Stimulated activated CD8-positive, alpha-beta memory T cell treated with anti-CD3 and anti-CD28 coated beads, Interleukin-12 subunit alpha, Interleukin-12 subunit beta, amount 100 ng/mL, for 4 hours (primary cell): ENCODE measurements around the gene ATP8A1.
"Not testable (repeated sequence)": the region's sequence is repeated elsewhere in the genome, so short reads cannot be mapped to it uniquely, and the experiment has no call there.

ENCODE experiments used
- DNase-seq: peaks from one replicate; pipeline ENCODE4 v3.0.0-alpha.2; 2020; ENCODE audit warnings: low read depth

ATP8A1 gene

DNA sequence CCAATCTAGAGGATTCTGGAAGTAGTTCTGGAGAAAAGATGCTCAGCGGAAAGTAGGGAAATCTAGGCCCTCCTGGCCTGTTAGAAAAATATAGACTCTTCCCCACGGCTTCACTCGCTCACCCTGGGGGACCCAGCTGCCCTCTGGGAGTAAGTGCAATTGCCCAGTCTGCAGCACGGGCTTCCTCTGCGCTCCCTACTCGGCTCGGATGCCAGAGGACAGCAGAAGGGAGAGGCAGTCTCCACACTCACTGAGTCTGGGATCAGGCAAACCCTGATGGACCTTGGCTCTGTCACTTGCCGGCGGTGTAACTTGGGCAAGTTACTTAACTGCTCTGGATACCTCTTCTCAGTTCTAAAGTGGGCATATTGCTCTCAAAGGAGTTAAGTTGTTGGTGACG is 257.5 kb downstream of the ATP8A1 start:
- no peak for DNase-seq

- DNase-seq = no peak
These were observed 258.0 kb downstream of the ATP8A1 start for GRCh38 chr4:42398871-42399331.

DNA sequence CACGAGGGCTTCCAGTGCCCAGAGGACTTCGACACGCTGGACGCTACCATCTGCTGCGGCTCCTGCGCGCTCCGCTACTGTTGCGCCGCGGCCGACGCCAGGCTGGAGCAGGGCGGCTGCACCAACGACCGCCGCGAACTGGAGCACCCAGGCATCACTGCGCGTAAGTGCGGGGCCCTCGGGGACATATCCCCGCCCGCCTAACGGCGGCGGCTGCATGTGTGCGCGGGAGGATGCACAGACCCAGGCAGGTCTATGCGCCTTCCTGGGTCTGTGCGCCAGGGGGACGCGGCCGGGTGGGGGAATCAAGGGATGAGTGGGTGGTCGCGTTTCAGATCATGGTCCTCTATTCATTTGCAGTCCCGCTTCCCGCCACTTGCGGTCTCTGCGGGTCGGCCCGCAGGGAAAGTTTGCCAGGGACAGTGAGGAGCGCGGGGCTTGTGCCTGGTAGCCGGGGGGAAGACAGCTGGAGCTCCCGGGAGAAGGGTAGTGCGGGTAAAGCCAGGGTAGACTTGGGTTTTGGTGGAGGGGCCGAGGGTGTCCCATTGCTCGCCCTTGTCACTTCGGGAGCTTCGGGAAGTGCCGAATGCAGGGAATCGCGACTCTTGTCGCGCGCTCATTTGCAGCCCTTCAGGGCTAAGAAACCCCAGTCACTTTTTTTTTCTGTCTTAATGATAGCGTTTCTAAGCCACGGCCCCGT is 258.6 kb downstream of the ATP8A1 start:
- DNase-seq = no peak

- no peak for DNase-seq
These were observed 259.2 kb downstream of the ATP8A1 start for GRCh38 chr4:42397635-42398170.

DNA sequence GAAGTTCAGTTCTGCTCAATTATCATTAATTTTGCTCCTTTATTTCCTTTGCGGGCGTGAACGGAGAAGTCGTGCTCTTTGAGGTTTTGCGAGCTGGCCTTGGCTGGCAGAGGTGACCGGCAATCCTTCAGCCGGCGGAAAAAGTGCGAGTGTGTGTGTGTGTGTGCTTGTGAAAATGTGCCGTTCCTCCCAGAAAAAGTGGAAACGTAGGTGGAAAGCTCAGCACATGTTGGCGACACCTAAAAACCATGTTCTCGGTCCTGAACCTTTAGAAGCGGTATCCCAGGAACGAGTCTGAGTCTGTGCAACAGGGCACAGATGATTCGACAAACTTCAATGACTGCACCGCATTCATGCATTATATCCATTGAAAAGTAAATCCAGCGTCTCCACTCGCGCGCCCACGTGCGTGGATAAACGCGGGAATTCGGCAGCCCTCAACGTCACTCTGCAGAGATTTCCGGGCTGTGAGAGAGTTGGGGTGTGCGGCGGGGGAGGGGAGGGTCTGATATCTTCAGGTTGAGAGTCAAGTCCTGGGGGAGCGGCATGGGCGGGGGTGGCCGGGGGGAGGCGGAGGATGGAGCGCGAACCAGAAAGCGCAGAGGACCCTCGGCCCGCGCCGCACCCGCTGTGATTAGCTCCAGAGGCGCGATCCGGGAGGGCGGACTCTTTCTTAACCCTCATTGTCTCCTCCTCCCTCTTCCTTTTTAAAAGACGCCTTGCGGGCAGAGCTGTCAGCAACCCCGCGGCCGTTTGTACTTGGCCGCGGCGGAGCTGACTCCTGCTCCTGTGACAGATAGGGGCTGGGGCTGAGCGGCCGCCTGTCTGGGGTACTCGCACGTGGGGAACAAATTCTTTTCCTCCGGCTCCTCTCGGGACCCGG is 259.9 kb downstream of the ATP8A1 start, which contains the start of gene SHISA3:
Gene SHISA3 (plus strand): TSS at position 737 of the 883 bp plus-strand sequence. CDS start 569 bp downstream, outside the sequence.
- no peak for DNase-seq

- no peak for DNase-seq
These were observed 260.5 kb downstream of the ATP8A1 start for GRCh38 chr4:42396361-42396751.

GRCh38 chr4:42395595-42395994 is 261.3 kb downstream of the ATP8A1 start:
- no peak for DNase-seq

DNA sequence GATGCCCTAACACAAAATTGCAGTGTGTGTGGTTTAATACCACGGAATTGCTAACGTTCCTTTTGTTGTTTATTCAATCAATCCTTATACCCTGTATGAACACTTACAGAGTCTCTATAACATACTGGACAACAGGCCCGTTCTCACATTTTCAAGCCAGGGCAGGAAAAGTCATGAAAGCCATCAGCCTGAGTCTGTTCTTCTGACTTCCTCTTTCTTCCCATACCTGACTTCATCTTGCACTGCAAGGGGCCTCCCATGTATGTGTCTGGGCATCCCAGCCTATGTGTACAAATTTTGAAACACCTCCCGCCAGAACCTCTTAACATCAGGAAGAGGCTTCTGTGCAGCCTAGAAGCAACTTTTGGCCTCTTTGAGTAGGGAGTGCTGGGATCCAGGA is 264.5 kb downstream of the ATP8A1 start:
- no peak for DNase-seq

GRCh38 chr4:42391981-42392380 is 264.9 kb downstream of the ATP8A1 start:
- no peak for DNase-seq

GRCh38 chr4:42391355-42391664 is 265.6 kb downstream of the ATP8A1 start:
- DNase-seq = no peak

DNA sequence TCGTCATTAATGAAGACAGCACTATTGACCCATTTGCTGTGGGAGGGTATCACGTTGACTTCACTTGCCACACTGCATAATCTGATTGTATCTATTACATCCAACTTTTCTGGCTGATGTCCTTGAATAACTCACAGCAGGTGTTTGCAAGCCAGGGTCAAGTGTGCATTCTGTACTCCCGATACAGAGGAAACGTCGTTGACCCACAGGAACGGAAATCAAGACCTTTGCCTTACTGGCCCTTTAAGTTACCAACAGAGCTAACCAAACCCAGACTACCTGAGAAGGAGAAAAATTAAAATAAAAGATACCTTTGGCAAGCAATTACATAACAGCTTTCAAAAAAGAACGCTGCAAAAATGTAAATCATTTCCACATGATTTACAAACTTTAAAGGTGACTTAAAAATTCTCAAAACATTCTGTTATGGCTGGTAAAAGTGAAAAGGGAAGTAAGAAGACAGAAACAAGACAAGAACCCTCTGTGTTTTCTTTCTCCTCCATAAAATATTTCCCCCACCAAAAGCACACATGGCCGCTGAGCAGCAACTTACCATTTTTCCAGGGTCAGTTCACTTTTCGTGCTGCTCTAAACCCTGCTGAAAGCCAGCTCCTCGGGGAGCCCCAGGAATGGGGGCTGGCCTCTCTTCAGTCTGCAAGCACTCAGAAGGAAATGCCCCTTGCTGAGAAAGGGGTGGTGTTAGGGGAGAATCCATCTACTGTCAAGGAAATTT is 266.1 kb downstream of the ATP8A1 start:
- no peak for DNase-seq

DNA sequence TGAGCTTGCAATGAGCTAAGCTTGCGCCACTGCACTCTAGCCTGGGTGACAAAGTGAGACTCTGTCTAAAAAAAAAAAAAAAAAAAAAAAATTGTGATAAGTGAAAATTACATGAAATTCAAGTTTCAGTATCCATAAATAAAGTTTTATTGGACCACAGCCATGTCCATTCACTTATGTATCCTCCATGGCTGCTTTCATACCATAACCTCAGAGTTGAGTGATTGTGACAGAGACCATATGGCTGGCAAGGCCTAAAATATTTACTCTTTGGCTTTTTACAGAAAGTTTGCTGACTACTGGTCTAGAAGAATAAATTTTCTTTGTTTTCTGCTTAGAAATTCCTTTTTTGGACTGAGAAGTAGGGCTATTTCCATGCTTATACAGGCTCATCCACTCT is 271.4 kb downstream of the ATP8A1 start:
- DNase-seq = no peak

GRCh38 chr4:42381666-42382065 is 275.2 kb downstream of the ATP8A1 start:
- DNase-seq = no peak

- no peak for DNase-seq
These were observed 279.4 kb downstream of the ATP8A1 start for GRCh38 chr4:42377497-42377896.

DNA sequence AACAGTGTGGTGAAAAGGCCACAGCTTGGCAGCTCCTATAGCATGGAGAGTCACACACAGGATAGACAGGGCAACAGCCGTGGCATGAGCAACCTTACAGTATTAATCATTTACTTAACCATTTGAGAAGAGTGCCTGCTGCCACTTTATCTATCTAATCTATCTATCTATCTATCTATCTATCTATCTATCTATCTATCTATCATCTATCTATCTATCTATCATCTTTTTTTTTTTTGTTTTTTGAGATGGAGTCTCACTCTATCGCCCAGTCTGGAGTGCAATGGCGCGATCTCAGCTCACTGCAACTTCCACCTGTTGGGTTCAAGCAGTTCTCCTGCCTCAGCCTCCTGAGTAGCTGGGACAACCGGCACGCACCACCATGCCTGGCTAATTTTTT is 284.6 kb downstream of the ATP8A1 start:
- not testable (repeated sequence) for DNase-seq

DNA sequence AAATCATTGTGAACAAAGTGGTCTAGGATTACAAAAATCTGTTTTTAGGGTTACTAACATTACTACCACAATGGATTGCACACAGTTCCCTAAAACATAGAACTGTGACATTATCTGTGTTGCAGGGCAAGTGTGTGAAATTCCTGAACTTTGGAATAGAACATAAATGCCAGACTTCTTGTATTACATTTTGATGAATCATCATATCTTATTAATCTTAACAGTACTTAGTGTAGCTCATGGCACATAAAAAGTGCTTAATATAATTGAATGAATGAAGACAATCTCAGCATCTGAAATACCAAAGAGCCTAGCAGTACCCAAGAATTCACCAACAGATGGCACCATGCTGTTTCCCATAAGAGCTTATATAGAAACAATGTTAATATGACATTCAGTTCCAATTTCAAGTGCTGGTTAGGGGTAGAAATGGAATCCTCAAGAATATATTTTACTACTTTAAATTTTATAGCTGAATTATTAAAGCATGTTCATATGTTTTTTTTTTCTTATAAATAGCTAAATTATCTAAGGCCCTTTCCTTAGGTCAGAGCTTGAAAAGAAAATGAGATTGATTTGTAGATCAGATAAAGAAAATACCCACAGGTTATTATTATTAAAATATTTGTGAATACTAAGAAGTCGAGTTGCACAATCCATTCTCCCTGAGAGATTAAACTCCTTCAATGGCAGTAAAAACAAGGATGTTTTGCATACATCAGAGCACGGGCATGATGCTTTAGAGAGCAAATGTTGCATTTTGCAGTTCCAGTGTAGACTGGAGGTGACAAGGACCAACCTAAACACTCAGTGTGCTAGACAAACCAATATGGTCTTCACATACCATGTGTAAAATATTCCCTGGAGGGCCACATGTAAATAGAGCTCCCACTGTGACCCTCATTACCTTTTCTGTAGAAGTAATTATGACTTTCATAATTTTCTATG is 285.3 kb downstream of the ATP8A1 start:
- no peak for DNase-seq

GRCh38 chr4:42369489-42369888 is 287.4 kb downstream of the ATP8A1 start:
- no peak for DNase-seq

GRCh38 chr4:42366959-42367358 is 289.9 kb downstream of the ATP8A1 start:
- no peak for DNase-seq

DNA sequence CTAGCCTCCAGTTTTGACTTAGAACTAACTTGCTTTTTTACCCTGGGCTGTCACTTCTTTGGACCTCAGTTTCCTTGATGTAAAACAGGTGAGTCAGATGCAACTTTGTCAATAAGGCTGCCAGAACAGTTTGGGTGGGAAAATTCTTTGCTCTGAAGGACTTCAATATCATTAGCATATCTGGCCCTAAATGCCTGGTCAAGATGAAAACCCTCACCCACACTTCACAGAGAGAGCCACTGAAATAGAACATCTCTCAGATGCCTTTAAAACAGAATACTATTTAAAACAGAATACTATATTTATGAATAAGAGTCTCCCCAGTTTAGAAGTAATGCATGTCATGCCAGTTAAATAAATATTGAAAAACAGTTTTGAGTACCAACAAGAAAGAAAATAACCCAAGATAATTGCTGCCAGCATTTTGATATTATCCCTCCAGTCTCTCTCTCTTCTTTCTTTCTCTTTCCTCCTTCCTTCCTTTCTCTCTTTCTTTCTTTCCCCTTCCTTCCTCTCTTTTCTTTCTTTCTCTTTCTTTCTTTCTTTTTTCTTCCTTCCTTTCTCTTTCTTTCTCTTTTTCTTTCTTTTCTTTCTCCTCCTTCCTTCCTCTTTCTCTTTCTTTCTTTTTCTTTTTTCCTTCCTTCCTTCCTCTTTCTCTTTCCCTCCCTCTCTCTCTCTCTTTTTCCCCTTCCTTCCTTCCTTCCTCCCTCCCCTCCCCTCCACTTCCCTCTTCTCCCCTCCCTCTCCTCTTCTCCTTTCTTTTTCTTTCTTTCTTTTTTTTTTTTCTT is 292.4 kb downstream of the ATP8A1 start:
- DNase-seq = no peak

- DNase-seq = no peak
These were observed 293.3 kb downstream of the ATP8A1 start for GRCh38 chr4:42363614-42364013.
